SKM-1 treated with dmso at 0.1 percent for 144 hours (cell line): ENCODE results near the gene BTN1A1.

ENCODE experiments used
- DNase-seq: peaks from one replicate; lab custom pipeline; 2025; ENCODE audit not compliant: unreplicated experiment; lab: John Stamatoyannopoulos, UW

BTN1A1 gene

GRCh38 chr6:26475823-26476729, 24.0 kb upstream of the BTN1A1 start:
- DNase-seq: no peak

- DNase-seq: peak; percentile 83
These were observed 23.2 kb upstream of the BTN1A1 start for GRCh38 chr6:26476896-26477295.

GRCh38 chr6:26477426-26477825, 22.7 kb upstream of the BTN1A1 start:
- DNase-seq: no peak

GRCh38 chr6:26478100-26478984, 21.8 kb upstream of the BTN1A1 start:
- no peak for DNase-seq

GRCh38 chr6:26478985-26479278, 21.2 kb upstream of the BTN1A1 start:
- DNase-seq: peak; percentile 76

- no peak for DNase-seq
These were observed 17.8 kb upstream of the BTN1A1 start for GRCh38 chr6:26482338-26482737.

- DNase-seq: no peak
These were observed 16.4 kb upstream of the BTN1A1 start for GRCh38 chr6:26483727-26484126.

GRCh38 chr6:26484161-26484560, 15.9 kb upstream of the BTN1A1 start:
- no peak for DNase-seq

GRCh38 chr6:26485112-26485780, 14.9 kb upstream of the BTN1A1 start:
- DNase-seq: no peak

GRCh38 chr6:26486358-26486757, 13.7 kb upstream of the BTN1A1 start:
- DNase-seq: no peak

- DNase-seq: no peak
These were observed 12.6 kb upstream of the BTN1A1 start for GRCh38 chr6:26487466-26487865.

GRCh38 chr6:26489996-26490964, 9.8 kb upstream of the BTN1A1 start:
- DNase-seq: no peak

- DNase-seq: no peak
These were observed 8.5 kb upstream of the BTN1A1 start for GRCh38 chr6:26491604-26492003.

- no peak for DNase-seq
These were observed 6.8 kb upstream of the BTN1A1 start for GRCh38 chr6:26493258-26493657.

GRCh38 chr6:26494117-26494516, 6.0 kb upstream of the BTN1A1 start:
- DNase-seq: no peak

- no peak for DNase-seq
These were observed 4.8 kb upstream of the BTN1A1 start for GRCh38 chr6:26495281-26495680.

- DNase-seq: no peak
These were observed 2.5 kb upstream of the BTN1A1 start for GRCh38 chr6:26497610-26498009.

GRCh38 chr6:26501482-26501986, 1.4 kb downstream of the BTN1A1 start:
- no peak for DNase-seq

- DNase-seq: no peak
These were observed 2.1 kb downstream of the BTN1A1 start for GRCh38 chr6:26502165-26502564.

- DNase-seq: no peak
These were observed 2.5 kb downstream of the BTN1A1 start for GRCh38 chr6:26502626-26503025.
